ENCODE results near the gene PABPC4L. TPM values are rescaled to one million over a fixed set of nuclear protein-coding genes. Genes with fewer than 3 reads are reported as not detected.

PABPC4L gene
- total RNA-seq, 1 experiment from 2014 or later: 2.2 TPM

DNA sequence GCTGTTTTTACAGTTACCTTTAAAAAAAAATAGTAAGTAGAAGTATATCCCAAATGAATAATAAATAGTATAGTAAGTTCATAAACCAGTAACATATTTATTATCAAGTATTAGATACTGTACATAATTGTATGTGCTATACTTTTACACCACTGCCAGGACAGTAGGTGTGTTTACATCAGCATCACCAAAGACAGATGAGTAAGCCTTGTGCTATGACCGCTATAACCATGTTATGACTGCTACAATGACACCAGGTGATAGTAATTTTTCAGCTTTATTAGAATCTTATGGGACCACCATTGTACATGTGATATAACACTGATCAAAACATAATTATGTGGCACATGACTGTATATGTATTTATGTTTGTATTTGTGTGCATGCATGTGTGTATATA, 27.3 kb downstream of the PABPC4L start:
- no peak overlapping the region for H3K4me2 ChIP-seq (ENCODE audit: insufficient read depth, insufficient read length, low read length)
- no peak overlapping the region for H2AFZ ChIP-seq (ENCODE audit: low read length)
- no peak overlapping the region for H2BK5ac ChIP-seq (ENCODE audit: insufficient read length, low read length)
- no peak overlapping the region for H2BK120ac ChIP-seq (ENCODE audit: low read depth, low read length, poor library complexity, severe bottlenecking)
- H3K79me1 ChIP-seq (ENCODE audit: insufficient read depth, low read depth, low read length, poor library complexity, severe bottlenecking): no peaks in the 10 kb centered on the region
- no peak overlapping the region for H3K23ac ChIP-seq (ENCODE audit: insufficient read length, low read depth, low read length)
- no peak overlapping the region for H4K8ac ChIP-seq (replicated peaks; ENCODE audit: insufficient read length, low read depth, low read length)
- H4K5ac ChIP-seq (ENCODE audit: insufficient read length, low read depth, low read length): no peak overlapping the region
- no peaks in the 10 kb centered on the region for H3K23me2 ChIP-seq (ENCODE audit: insufficient read length, low read depth, low read length, poor library complexity, severe bottlenecking)
- H3K4ac ChIP-seq (ENCODE audit: low read depth, low read length): no peak overlapping the region
- H3K9me3 Mint-ChIP-seq: peaks cover 0 to 7% of the 10 kb centered on the region in 2 experiments; a peak in 3 of 5 replicates
- no peak for TF ChIP-seq CTCF (conservative IDR thresholded peaks at IDR 0.05)
- H3T11ph ChIP-seq (ENCODE audit: low read length): no peak overlapping the region
- H3K14ac ChIP-seq (ENCODE audit: insufficient read depth, low read length): no peak overlapping the region
- no peak overlapping the region for H2AK5ac ChIP-seq (ENCODE audit: insufficient read length, low read length)
- no peak overlapping the region for H3K56ac ChIP-seq (ENCODE audit: insufficient read length, low read depth, low read length)
- peaks cover under 1% of the 10 kb centered on the region; the same call in 1 of the 2 replicates for H3K4me1 ChIP-seq (ENCODE audit: insufficient read depth, low read length)
- H4K20me1 ChIP-seq (ENCODE audit: control insufficient read depth, insufficient read depth, insufficient read length): no peaks in the 10 kb centered on the region
- no peak overlapping the region for H3K18ac ChIP-seq (ENCODE audit: insufficient read length, low read depth, low read length)
- no peak overlapping the region for H3K27ac Mint-ChIP-seq
- DNase-seq: no peak
- no peak overlapping the region for H2BK12ac ChIP-seq (ENCODE audit: insufficient read length, low read depth, low read length)
- H3K9ac ChIP-seq (ENCODE audit: extremely low read depth, insufficient read length, low read length): no peak overlapping the region
- no peaks in the 10 kb centered on the region for H3K9me3 ChIP-seq (ENCODE audit: control insufficient read depth, low read depth, low read length)
- peaks cover 0 to 8% (median 3%) of the 10 kb centered on the region in 3 experiments; a peak in 1 of 7 replicates for H3K36me3 Mint-ChIP-seq (ENCODE audit: insufficient read depth in 1 of 3, low read depth in 3 of 3)
- no peak overlapping the region for H2BK15ac ChIP-seq (ENCODE audit: low read depth, low read length)
- H3K4me3 Mint-ChIP-seq: no peak overlapping the region
- H4K91ac ChIP-seq (ENCODE audit: insufficient read length, low read depth, low read length): no peak overlapping the region
- no peaks in the 10 kb centered on the region for H3K27me3 Mint-ChIP-seq (ENCODE audit: low read depth)
- peaks cover 9% of the 10 kb centered on the region in 2 experiments for H3K4me1 Mint-ChIP-seq
- H3K27me3 ChIP-seq (ENCODE audit: insufficient read depth, low read length): no peaks in the 10 kb centered on the region
- H3K79me2 ChIP-seq (ENCODE audit: insufficient read depth, low read length): no peaks in the 10 kb centered on the region
- H2BK20ac ChIP-seq (ENCODE audit: low read depth, low read length, poor library complexity, severe bottlenecking): no peak overlapping the region
- no CpG with 5 or more reads among the region's 1 CpG for WGBS (ENCODE audit: extremely low coverage, insufficient read length, low lambda C conversion rate)
- H3K27ac ChIP-seq (ENCODE audit: insufficient read length, low read depth, low read length): no peak overlapping the region
